ENCODE measurements around the gene TMOD1.

- TF ChIP-seq, protein P1, sequence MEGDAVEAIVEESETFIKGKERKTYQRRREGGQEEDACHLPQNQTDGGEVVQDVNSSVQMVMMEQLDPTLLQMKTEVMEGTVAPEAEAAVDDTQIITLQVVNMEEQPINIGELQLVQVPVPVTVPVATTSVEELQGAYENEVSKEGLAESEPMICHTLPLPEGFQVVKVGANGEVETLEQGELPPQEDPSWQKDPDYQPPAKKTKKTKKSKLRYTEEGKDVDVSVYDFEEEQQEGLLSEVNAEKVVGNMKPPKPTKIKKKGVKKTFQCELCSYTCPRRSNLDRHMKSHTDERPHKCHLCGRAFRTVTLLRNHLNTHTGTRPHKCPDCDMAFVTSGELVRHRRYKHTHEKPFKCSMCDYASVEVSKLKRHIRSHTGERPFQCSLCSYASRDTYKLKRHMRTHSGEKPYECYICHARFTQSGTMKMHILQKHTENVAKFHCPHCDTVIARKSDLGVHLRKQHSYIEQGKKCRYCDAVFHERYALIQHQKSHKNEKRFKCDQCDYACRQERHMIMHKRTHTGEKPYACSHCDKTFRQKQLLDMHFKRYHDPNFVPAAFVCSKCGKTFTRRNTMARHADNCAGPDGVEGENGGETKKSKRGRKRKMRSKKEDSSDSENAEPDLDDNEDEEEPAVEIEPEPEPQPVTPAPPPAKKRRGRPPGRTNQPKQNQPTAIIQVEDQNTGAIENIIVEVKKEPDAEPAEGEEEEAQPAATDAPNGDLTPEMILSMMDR (IDR thresholded peaks at IDR 0.05) = no peak
- TF ChIP-seq POLR2A (IDR thresholded peaks at IDR 0.05) = no peak
These were observed 14.6 kb downstream of the TMOD1 start for GRCh38 chr9:97516111-97516510.
